Peyer's patch (tissue), 4 donors: ENCODE results near the gene PRDM15.

ENCODE experiments used
- CTCF ChIP-seq, 6 experiments: fragments of 450-650 bp in 4 of 6; fragments of 200-600 bp in 2 of 6; sonication (generic) in 1 of 6; IDR thresholded peaks; one replicate each; pipeline ENCODE4 v1.5.1; 2017 to 2019; ENCODE audit warnings: antibody characterized with exemption in 6 of 6, mild to moderate bottlenecking in 3 of 6, moderate library complexity in 1 of 6
- POLR2A ChIP-seq, 2 donors: fragments of 450-650 bp; IDR thresholded peaks; one replicate each; pipeline ENCODE4 v1.5.1; 2017; ENCODE audit warnings: antibody characterized with exemption in 2 of 2, mild to moderate bottlenecking in 2 of 2, moderate library complexity in 2 of 2

DNA sequence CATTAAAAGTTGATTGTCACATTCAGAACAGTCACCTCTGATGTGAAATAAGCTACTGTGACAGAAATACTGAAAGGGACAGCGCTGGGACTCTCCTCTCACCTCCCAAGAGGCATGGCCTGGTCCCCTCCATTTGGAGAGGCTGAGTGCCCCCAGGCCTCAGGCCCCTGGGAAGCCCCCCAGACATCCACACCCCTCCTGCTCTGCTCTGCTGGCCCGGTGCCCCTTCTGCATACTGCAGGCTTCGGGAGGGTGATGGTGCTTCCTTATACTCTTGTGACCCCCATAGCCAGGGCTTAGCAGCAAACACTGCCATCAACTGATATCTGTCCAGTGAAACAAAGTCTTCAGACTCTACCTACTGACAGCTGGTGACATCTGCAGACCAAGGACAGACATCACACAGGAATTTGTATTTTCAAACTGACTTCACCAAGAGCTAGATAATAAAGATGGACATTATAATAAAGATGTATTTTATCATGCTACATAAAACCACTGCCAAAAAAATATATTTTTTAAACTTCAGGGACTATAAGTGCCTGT lies 37.8 kb upstream of the PRDM15 start:
- TF ChIP-seq CTCF (IDR thresholded peaks at IDR 0.05): no peak
- TF ChIP-seq POLR2A (IDR thresholded peaks at IDR 0.05): no peak
